AG04450 (cell line): ENCODE measurements around the gene DGCR2. TPM values are rescaled to one million over a fixed set of nuclear protein-coding genes. Genes with fewer than 3 reads are reported as not detected.
"Not testable (repeated sequence)": the region's sequence is repeated elsewhere in the genome, so short reads cannot be mapped to it uniquely, and the experiment has no call there.

Experiments
- CTCF ChIA-PET: fragments of 300-600, 350-600 bp; formaldehyde crosslinking; extraction: SDS; loops from one replicate; lab custom pipeline; 2022; ENCODE audit warnings: antibody characterized with exemption, inconsistent platforms; lab: Charles Lee
- POLR2A ChIA-PET: fragments of 350-600 bp; formaldehyde crosslinking; extraction: SDS; loops from one replicate; lab custom pipeline; 2021; ENCODE audit warnings: antibody characterized with exemption, inconsistent platforms; lab: Yijun Ruan, JAX
- DNase-seq: peaks from one replicate; pipeline ENCODE4 v3.0.0-alpha.2; 2011; ENCODE audit warnings: low read depth, low spot score
- H3K27ac ChIP-seq: one replicate; pipeline ENCODE4 v1.5.1; 2012; ENCODE audit warnings: low read depth, low read length, control low read depth
- H3K27me3 ChIP-seq: one replicate; pipeline ENCODE4 v1.6.0; 2012; ENCODE audit warnings: low read length; ENCODE audit not compliant: control insufficient read depth, insufficient read depth
- H3K4me3 ChIP-seq: 2 replicates; pipeline ENCODE4 v1.5.1; 2011; ENCODE audit warnings: mild to moderate bottlenecking, low read depth, low read length, control low read depth
- H3K9me3 ChIP-seq: 2 replicates; pipeline ENCODE4 v1.5.1; 2012; ENCODE audit warnings: low read length; ENCODE audit not compliant: control insufficient read depth, insufficient read depth
- polyA plus RNA-seq: library from polyadenylated mRNA; depleted of rRNA; stranded (reverse); fragments of >200 nt; gene quantifications from 2 replicates; pipeline ENCODE4 v1.2.3, GENCODE V29; 2011; rRNA removed
- small RNA-seq: library from RNA; depleted of rRNA; stranded (forward); fragments of <200 nt; gene quantifications from one replicate; pipeline ENCODE3, GENCODE V24; 2012; ENCODE audit warnings: low read depth; ENCODE audit not compliant: insufficient read length
- TF ChIP-seq, protein P1 (sequence below): IDR thresholded peaks from 2 replicates; pipeline ENCODE4 v1.5.1; 2011; ENCODE audit warnings: low read depth, low read length, control low read depth, inconsistent platforms

DGCR2 gene
- polyA plus RNA-seq, 1 experiment: 23.0 TPM

DNA sequence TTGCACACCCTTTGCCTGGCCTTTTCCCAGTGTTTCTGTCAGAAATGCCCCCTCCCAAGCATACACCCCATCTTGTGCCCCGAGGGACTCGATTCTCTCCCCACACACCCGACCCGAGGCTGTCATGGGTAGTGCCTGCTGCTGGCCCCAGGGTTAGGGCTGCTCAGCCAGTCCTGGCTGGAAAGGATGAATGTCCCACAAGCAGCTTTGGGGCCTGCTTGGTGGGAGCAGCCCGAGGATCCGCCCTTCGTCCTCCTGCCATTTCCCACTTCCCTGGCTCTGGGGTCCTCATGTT, 131.1 kb downstream of the DGCR2 start:
- DNase-seq: no peak
- no peak overlapping the region for H3K27ac ChIP-seq
- CTCF ChIA-PET: no interaction called here
- H3K4me3 ChIP-seq: no peak overlapping the region
- TF ChIP-seq, protein P1, sequence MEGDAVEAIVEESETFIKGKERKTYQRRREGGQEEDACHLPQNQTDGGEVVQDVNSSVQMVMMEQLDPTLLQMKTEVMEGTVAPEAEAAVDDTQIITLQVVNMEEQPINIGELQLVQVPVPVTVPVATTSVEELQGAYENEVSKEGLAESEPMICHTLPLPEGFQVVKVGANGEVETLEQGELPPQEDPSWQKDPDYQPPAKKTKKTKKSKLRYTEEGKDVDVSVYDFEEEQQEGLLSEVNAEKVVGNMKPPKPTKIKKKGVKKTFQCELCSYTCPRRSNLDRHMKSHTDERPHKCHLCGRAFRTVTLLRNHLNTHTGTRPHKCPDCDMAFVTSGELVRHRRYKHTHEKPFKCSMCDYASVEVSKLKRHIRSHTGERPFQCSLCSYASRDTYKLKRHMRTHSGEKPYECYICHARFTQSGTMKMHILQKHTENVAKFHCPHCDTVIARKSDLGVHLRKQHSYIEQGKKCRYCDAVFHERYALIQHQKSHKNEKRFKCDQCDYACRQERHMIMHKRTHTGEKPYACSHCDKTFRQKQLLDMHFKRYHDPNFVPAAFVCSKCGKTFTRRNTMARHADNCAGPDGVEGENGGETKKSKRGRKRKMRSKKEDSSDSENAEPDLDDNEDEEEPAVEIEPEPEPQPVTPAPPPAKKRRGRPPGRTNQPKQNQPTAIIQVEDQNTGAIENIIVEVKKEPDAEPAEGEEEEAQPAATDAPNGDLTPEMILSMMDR: no peak
- POLR2A ChIA-PET: no interaction called here
- H3K9me3 ChIP-seq: no peaks in the 10 kb centered on the region; the same call in 1 of the 2 replicates
- peaks cover 17% of the 10 kb centered on the region for H3K27me3 ChIP-seq

DNA sequence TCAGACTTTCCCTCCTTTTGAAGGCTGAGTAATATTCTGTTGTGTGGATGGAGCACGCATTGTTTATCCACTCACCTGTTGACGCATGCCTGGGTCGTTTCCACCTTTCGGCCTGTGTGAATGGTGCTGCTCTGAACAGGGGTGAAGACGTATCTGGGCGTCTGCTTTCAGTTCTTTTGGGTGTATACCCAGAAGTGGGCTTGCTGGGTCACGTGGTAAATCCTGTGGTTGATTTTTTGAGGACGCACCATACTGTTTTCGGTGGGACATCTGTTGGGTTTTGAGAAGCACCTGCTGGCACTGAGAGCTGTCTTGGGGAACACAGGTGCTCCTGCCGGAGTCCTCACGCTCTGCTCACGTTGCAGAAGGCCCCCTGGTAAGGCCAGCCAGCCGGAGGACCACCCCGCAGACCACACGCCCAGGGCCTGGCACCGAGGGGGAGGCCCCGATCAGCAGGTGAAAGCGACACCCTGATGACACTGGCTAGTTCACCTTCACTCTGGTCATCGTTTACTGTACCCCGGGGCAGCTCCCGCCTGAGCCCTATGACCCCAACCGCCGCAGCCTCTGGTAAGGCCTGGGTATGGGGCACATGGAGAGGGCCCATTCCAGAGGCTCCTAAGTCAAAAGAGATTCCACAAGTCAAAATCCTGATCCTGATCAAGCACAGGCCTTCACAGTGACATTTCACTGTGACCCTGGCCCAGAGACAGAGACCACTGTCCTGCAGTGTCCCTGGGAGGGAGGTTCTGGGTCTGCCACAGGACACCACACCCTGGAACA, 131.7 kb downstream of the DGCR2 start:
- ChIA-PET POLR2A (no interaction called here), CTCF (no interaction called here)
- no peak overlapping the region for H3K27ac ChIP-seq
- peaks cover 17% of the 10 kb centered on the region for H3K27me3 ChIP-seq
- DNase-seq: no peak
- H3K9me3 ChIP-seq: no peaks in the 10 kb centered on the region; the same call in 1 of the 2 replicates
- no peak overlapping the region for H3K4me3 ChIP-seq
- TF ChIP-seq, protein P1: no peak

DNA sequence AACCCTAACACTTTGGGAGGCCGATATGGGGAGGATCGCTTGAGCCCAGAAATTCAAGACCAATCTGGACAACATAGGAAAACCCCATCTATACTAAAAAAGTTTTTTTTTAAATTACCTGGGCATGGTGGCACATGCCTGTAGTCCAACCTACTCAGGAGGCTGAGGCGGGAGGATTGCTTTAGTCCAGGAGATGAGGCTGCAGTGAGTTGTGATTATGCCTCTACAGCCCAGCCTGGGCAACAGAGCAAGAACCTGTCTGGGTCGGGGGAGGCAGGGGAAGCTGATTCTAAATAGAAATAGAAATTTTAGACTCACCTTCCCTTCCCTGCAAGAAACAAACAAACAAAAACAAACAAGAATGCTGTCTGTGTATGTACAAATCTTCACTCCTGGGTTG, 133.3 kb downstream of the DGCR2 start:
- no peak for DNase-seq
- no peaks in the 10 kb centered on the region; the same call in 1 of the 2 replicates for H3K9me3 ChIP-seq
- TF ChIP-seq, protein P1: no peak
- no peak overlapping the region for H3K27ac ChIP-seq
- H3K27me3 ChIP-seq: peaks cover 6% of the 10 kb centered on the region
- ChIA-PET POLR2A (no interaction called here), CTCF (interaction anchor here (0.6 kb wide), 1 partner anchor 410 kb away, joined by 5 read pairs; no protein-coding TSS in a partner anchor)
- no peak overlapping the region for H3K4me3 ChIP-seq

DNA sequence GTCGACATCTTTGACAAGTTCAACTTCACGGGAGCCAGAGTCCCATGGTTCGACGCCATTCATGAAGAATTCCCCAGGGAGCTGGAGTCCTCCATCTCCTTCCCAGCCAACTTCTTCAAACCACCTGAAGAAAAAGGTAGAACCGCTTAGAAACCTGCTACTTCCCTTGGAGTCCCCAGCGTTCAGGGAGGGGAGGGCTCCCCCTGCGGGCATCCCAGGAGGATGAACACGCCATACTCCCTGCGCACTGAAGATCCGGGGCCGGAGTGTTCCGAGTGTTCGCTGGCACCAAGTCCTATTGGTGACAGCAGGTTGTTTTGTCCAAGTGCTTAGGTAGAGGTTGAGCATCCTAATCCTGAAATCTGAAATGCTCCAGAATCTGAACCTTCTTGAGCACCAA, 134.4 kb downstream of the DGCR2 start:
- Histone ChIP-seq H3K27ac (no peak overlapping the region), H3K27me3 (peaks cover 6% of the 10 kb centered on the region), H3K9me3 (peaks cover 3% of the 10 kb centered on the region; the same call in 1 of the 2 replicates), H3K4me3 (no peak overlapping the region)
- no peak for DNase-seq
- TF ChIP-seq, protein P1: peak; percentile 57
- CTCF ChIA-PET: no interaction called here
- POLR2A ChIA-PET: no interaction called here

DNA sequence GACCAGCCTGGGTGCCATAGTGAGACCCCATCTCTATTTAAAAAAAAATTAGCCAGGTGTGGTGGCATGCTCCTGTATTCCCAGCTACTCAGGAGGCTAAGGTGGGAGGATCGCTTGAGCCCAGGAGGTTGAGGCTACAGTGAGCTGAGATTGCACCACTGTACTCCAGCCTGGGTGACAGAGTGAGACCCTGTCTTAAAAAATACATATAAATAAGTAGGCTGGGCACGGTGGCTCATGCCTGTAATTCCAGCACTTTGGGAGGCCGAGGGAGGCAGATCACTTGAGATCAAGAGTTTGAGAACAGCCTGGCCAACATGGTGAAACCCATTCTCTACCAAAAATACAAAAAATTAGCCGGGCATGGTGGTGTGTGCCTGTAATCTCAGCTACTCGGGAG, 135.1 kb downstream of the DGCR2 start:
- POLR2A ChIA-PET, H3K4me3 ChIP-seq, DNase-seq, H3K27ac ChIP-seq, H3K9me3 ChIP-seq, H3K27me3 ChIP-seq, CTCF ChIA-PET: not testable (repeated sequence)

Small RNAs within 50 kb of the gene (small RNA-seq; reads per million reads assigned to genes)
- not detected for gene RF00019

Other genes with a start within 250 kb of the DGCR2 start
- 0.06 and 0.12 TPM in 2 replicates for gene DGCR6, start 216.1 kb downstream of the DGCR2 start, polyA plus RNA-seq
- not detected in 2 replicates for gene PRODH, start 186.1 kb downstream of the DGCR2 start, polyA plus RNA-seq
- not detected in 2 replicates for gene TSSK2, start 8.9 kb upstream of the DGCR2 start, polyA plus RNA-seq
- gene ESS2, start 22.2 kb upstream of the DGCR2 start, polyA plus RNA-seq: 8.8 and 11.9 TPM in 2 replicates
- gene GSC2, start 27.9 kb upstream of the DGCR2 start, polyA plus RNA-seq: not detected in 2 replicates
- gene SLC25A1, start 56.3 kb upstream of the DGCR2 start, polyA plus RNA-seq: 18.4 and 31.4 TPM in 2 replicates
- gene CLTCL1, start 169.3 kb upstream of the DGCR2 start, polyA plus RNA-seq: 6.6 and 8.0 TPM in 2 replicates